PFSK-1 (cell line): ENCODE data around the gene RMDN2.

ENCODE experiments used
- FOXP2 ChIP-seq: optimal IDR thresholded peaks from 2 replicates; pipeline ENCODE3; 2011; ENCODE audit warnings: borderline replicate concordance, control low read depth, inconsistent platforms; ENCODE audit not compliant: insufficient read depth; ENCODE audit errors: extremely low read length, extremely low read depth
- POLR2AphosphoS5 ChIP-seq: IDR thresholded peaks from 2 replicates; pipeline ENCODE4 v1.6.1; 2012; ENCODE audit warnings: low read depth, mild to moderate bottlenecking, control low read depth, low read length, moderate library complexity
- SIN3A ChIP-seq: IDR thresholded peaks from 2 replicates; pipeline ENCODE4 v1.6.1; 2012; ENCODE audit warnings: mild to moderate bottlenecking, low read length, moderate library complexity, borderline replicate concordance; ENCODE audit not compliant: insufficient read depth
- TAF1 ChIP-seq: IDR thresholded peaks from 2 replicates; pipeline ENCODE4 v1.6.1; 2012; ENCODE audit warnings: low read length, control low read depth, borderline replicate concordance; ENCODE audit not compliant: insufficient read depth
- TF ChIP-seq, protein P1 (sequence below), 2 experiments: IDR thresholded peaks; 2 replicates each; pipeline versions ENCODE4 v1.6.1 to v1.8.0; 2011 to 2012; ENCODE audit warnings: low read depth in 2 of 2, low read length in 2 of 2, control low read depth in 1 of 2, inconsistent platforms in 1 of 2, mild to moderate bottlenecking in 1 of 2, moderate library complexity in 1 of 2; ENCODE audit not compliant: insufficient read depth in 1 of 2

The RMDN2 gene

DNA sequence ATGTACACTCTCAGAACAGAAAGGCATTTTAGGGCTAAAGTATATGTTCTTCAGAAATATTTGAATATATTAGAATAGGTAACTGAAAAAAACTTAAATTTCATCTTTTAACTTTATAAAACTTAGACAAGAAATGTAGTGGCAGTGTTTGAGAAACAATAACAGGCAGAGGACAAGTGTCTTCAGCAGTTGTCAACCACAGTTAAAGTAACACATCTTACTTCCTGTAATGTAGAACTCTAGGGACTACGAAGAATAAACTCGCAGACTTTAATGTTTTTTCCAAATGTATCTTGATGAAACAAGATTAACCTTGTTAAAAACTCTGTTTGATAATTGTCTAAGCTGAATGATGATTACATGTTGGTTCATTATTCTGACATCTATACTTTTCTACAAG, 50.7 kb downstream of the RMDN2 start:
- no peak for TF ChIP-seq FOXP2
- TF ChIP-seq SIN3A: no peak
- TF ChIP-seq TAF1: no peak
- TF ChIP-seq, protein P1, sequence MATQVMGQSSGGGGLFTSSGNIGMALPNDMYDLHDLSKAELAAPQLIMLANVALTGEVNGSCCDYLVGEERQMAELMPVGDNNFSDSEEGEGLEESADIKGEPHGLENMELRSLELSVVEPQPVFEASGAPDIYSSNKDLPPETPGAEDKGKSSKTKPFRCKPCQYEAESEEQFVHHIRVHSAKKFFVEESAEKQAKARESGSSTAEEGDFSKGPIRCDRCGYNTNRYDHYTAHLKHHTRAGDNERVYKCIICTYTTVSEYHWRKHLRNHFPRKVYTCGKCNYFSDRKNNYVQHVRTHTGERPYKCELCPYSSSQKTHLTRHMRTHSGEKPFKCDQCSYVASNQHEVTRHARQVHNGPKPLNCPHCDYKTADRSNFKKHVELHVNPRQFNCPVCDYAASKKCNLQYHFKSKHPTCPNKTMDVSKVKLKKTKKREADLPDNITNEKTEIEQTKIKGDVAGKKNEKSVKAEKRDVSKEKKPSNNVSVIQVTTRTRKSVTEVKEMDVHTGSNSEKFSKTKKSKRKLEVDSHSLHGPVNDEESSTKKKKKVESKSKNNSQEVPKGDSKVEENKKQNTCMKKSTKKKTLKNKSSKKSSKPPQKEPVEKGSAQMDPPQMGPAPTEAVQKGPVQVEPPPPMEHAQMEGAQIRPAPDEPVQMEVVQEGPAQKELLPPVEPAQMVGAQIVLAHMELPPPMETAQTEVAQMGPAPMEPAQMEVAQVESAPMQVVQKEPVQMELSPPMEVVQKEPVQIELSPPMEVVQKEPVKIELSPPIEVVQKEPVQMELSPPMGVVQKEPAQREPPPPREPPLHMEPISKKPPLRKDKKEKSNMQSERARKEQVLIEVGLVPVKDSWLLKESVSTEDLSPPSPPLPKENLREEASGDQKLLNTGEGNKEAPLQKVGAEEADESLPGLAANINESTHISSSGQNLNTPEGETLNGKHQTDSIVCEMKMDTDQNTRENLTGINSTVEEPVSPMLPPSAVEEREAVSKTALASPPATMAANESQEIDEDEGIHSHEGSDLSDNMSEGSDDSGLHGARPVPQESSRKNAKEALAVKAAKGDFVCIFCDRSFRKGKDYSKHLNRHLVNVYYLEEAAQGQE (IDR thresholded peaks at IDR 0.05; ENCODE audit: insufficient read depth in 1 of 2, low read depth in 2 of 2, low read length in 2 of 2): no peak
- no peak for TF ChIP-seq POLR2AphosphoS5

- TF ChIP-seq POLR2AphosphoS5 (no peak), TAF1 (no peak), FOXP2 (no peak), SIN3A (no peak)
- TF ChIP-seq, protein P1 (IDR thresholded peaks at IDR 0.05; ENCODE audit: insufficient read depth in 1 of 2, low read depth in 2 of 2, low read length in 2 of 2): no peak
Observed at GRCh38 chr2:37976411-37976810, 51.3 kb downstream of the RMDN2 start.

DNA sequence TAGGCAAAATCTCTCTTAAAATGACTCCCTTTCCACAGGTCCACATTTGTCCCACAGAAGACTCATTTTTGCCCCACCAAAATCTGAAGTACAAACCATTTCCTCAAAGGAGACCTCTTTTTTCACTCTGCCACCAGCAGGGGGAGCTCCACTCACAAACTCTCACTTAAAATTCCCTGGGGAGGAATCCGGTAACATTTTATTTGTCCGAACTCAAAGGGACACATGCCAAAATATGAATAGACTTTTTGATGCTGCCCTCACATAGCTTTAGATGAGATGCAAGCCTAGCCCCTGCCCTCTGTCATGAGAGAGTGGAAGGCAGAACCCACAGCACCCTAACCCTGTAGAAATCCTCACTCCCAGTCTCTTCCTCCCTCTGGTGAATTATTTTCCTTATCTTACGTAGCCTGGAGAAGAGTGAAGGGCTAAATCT, 57.1 kb downstream of the RMDN2 start:
- TF ChIP-seq SIN3A: no peak
- TF ChIP-seq FOXP2: no peak
- no peak for TF ChIP-seq TAF1
- no peak for TF ChIP-seq POLR2AphosphoS5
- TF ChIP-seq, protein P1 (IDR thresholded peaks at IDR 0.05; ENCODE audit: insufficient read depth in 1 of 2, low read depth in 2 of 2, low read length in 2 of 2): no peak

DNA sequence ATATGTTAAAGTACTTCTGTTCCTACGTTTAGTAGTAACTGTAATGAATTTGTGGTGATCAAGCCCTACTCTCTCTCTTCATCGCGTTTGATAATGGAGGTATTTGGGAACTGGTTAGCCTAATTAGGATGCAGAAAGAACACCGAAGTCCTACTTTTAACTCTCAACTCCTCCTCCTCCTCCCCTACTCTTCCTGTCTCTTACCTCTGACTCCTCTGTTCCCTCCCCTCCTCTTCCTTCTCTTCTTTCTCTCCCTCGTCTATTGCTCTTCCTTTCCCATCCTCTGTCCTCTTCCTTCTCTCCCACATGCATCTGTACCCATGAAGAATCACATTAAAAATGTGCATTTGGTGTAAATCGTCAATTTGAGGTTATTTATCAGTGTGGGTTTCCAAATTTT, 57.8 kb downstream of the RMDN2 start:
- no peak for TF ChIP-seq SIN3A
- TF ChIP-seq, protein P1 (IDR thresholded peaks at IDR 0.05; ENCODE audit: insufficient read depth in 1 of 2, low read depth in 2 of 2, low read length in 2 of 2): no peak
- no peak for TF ChIP-seq POLR2AphosphoS5
- no peak for TF ChIP-seq FOXP2
- TF ChIP-seq TAF1: no peak

DNA sequence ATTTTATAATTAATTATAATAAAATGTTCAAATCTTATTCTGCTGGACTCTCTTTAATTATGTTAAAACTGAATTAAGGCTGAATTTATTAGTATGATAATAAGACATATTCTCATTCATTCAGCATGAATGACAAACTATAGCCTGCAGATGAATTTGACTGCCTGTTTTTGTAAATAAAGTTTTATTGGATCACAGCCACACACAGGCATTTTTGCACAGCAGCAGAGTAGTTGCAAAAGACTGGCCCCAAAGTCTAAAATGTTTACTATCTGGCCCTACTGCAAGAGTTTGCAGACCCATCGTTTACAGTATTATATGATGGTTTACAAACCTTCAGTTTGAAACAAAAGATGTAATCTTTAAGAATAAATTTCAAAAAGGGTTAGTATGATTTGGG, 58.6 kb downstream of the RMDN2 start:
- TF ChIP-seq TAF1 (no peak), POLR2AphosphoS5 (no peak), FOXP2 (no peak), SIN3A (no peak)
- TF ChIP-seq, protein P1 (IDR thresholded peaks at IDR 0.05; ENCODE audit: insufficient read depth in 1 of 2, low read depth in 2 of 2, low read length in 2 of 2): no peak
